Measurements from ENCODE around the gene SPIRE1.

- TF ChIP-seq RAD21 (IDR thresholded peaks at IDR 0.05) (no peak), CTCF (IDR thresholded peaks at IDR 0.05; ENCODE audit: low read depth, low read length, missing input control) (no peak), HNF4A (conservative IDR thresholded peaks at IDR 0.05) (no peak), SP1 (IDR thresholded peaks at IDR 0.05) (no peak), JUND (IDR thresholded peaks at IDR 0.05) (no peak), ZBTB33 (IDR thresholded peaks at IDR 0.05) (no peak), ATF3 (IDR thresholded peaks at IDR 0.05) (no peak), RXRA (IDR thresholded peaks at IDR 0.05) (no peak), EGR1 (IDR thresholded peaks at IDR 0.05; ENCODE audit: low read depth in 2 of 2) (no peak), TAF1 (conservative IDR thresholded peaks at IDR 0.05) (no peak), YY1 (IDR thresholded peaks at IDR 0.05) (no peak)
- TF ChIP-seq, protein P1, sequence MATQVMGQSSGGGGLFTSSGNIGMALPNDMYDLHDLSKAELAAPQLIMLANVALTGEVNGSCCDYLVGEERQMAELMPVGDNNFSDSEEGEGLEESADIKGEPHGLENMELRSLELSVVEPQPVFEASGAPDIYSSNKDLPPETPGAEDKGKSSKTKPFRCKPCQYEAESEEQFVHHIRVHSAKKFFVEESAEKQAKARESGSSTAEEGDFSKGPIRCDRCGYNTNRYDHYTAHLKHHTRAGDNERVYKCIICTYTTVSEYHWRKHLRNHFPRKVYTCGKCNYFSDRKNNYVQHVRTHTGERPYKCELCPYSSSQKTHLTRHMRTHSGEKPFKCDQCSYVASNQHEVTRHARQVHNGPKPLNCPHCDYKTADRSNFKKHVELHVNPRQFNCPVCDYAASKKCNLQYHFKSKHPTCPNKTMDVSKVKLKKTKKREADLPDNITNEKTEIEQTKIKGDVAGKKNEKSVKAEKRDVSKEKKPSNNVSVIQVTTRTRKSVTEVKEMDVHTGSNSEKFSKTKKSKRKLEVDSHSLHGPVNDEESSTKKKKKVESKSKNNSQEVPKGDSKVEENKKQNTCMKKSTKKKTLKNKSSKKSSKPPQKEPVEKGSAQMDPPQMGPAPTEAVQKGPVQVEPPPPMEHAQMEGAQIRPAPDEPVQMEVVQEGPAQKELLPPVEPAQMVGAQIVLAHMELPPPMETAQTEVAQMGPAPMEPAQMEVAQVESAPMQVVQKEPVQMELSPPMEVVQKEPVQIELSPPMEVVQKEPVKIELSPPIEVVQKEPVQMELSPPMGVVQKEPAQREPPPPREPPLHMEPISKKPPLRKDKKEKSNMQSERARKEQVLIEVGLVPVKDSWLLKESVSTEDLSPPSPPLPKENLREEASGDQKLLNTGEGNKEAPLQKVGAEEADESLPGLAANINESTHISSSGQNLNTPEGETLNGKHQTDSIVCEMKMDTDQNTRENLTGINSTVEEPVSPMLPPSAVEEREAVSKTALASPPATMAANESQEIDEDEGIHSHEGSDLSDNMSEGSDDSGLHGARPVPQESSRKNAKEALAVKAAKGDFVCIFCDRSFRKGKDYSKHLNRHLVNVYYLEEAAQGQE (IDR thresholded peaks at IDR 0.05): no peak
These were observed 178.4 kb downstream of the SPIRE1 start for GRCh38 chr18:12479536-12479935.
